ENCODE results near the gene TMEM132D.
"Not testable (repeated sequence)": the region's sequence is repeated elsewhere in the genome, so short reads cannot be mapped to it uniquely, and the experiment has no call there.

- not testable (repeated sequence) for TF ChIP-seq POLR2A (IDR thresholded peaks at IDR 0.05; ENCODE audit: low read length); GATA1 (IDR thresholded peaks at IDR 0.05; ENCODE audit: low read depth, low read length)
These were observed 4.8 kb downstream of the TMEM132D start for GRCh38 chr12:129899045-129899444.

Measured in erythroblast (primary cell).